Measurements from ENCODE around the gene SELL. TPM values are rescaled to one million over a fixed set of nuclear protein-coding genes. Genes with fewer than 3 reads are reported as not detected.

SELL gene
- polyA plus RNA-seq, 1 donor (not counting 4 experiments of a cell fraction or from before 2014, with no cell fraction given): 0.08 TPM

- dilution Hi-C loops (cut with MboI; ENCODE audit: extremely low pct_ligation_motif_present, low sequenced_read_pairs): no loop called here
- H3K27ac ChIP-seq (ENCODE audit: control insufficient read depth, insufficient read depth, low read length): no peak within 1 kb of the TSS
- DNase-seq (ENCODE audit: low read depth, low spot score): no peak
Observed at GRCh38 chr1:169733924-169734323, 22.5 kb upstream of the SELL start, which contains the start of gene SELE. TSS of gene SELE (minus strand) at chr1:169734079. CDS start at chr1:169733612, 467 bp downstream.

GRCh38 chr1:169731446-169731845, 20.0 kb upstream of the SELL start:
- no peaks in the 10 kb centered on the region for H3K36me3 ChIP-seq (ENCODE audit: control insufficient read depth in 2 of 2, extremely low read depth in 1 of 2, insufficient read depth in 2 of 2, low read length in 2 of 2)
- H3K4me1 ChIP-seq (ENCODE audit: control insufficient read depth, extremely low read depth, insufficient read depth, low read length): no peaks in the 10 kb centered on the region
- H3K9ac ChIP-seq (ENCODE audit: control insufficient read depth, extremely low read depth, insufficient read depth, low read length): no peak overlapping the region
- H3K9me3 ChIP-seq (ENCODE audit: control insufficient read depth, low read depth, low read length): no peaks in the 10 kb centered on the region
- H3K79me2 ChIP-seq (ENCODE audit: control insufficient read depth, insufficient read depth, low read length): no peaks in the 10 kb centered on the region
- no peak for DNase-seq (ENCODE audit: low read depth, low spot score)
- no peak for FAIRE-seq
- H3K4me2 ChIP-seq (ENCODE audit: control insufficient read depth, extremely low read depth, insufficient read depth, low read depth, low read length): no peak overlapping the region
- no peaks in the 10 kb centered on the region for H4K20me1 ChIP-seq (ENCODE audit: control insufficient read depth, extremely low read depth, insufficient read depth, low read length)
- no peak overlapping the region for H3K27ac ChIP-seq (ENCODE audit: control insufficient read depth, insufficient read depth, low read length)
- H2AFZ ChIP-seq (ENCODE audit: control insufficient read depth, low read length): no peak overlapping the region
- TF ChIP-seq CTCF (optimal IDR thresholded peaks at IDR 0.05 in 1 of 3, IDR thresholded peaks at IDR 0.05 in 1 of 3, conservative IDR thresholded peaks at IDR 0.05 in 1 of 3; ENCODE audit: extremely low read depth in 1 of 3, insufficient read depth in 2 of 3, low read length in 3 of 3) (no peak), EZH2 (IDR thresholded peaks at IDR 0.05; ENCODE audit: low read length) (no peak)
- no peaks in the 10 kb centered on the region for H3K9me1 ChIP-seq (ENCODE audit: control insufficient read depth, extremely low read depth, insufficient read depth, low read length)
- dilution Hi-C loops (cut with MboI; ENCODE audit: extremely low pct_ligation_motif_present, low sequenced_read_pairs): no loop called here
- H3K4me3 ChIP-seq (ENCODE audit: control insufficient read depth in 2 of 3, extremely low read depth in 1 of 3, insufficient read depth in 2 of 3, low read depth in 1 of 3, low read length in 3 of 3): no peak overlapping the region
- H3K27me3 ChIP-seq (ENCODE audit: control insufficient read depth, extremely low read depth, insufficient read depth, low read length): peaks cover 5% of the 10 kb centered on the region

More at GRCh38 chr1:169733924-169734323, 22.5 kb upstream of the SELL start, which contains the start of gene SELE:
- no peaks in the 10 kb centered on the region for H3K4me1 ChIP-seq (ENCODE audit: control insufficient read depth, extremely low read depth, insufficient read depth, low read length)
- H3K4me2 ChIP-seq (ENCODE audit: control insufficient read depth, extremely low read depth, insufficient read depth, low read depth, low read length): no peak within 1 kb of the TSS
- H3K27me3 ChIP-seq (ENCODE audit: control insufficient read depth, extremely low read depth, insufficient read depth, low read length): peaks cover 5% of the 10 kb centered on the region
- no peak within 1 kb of the TSS for H3K9ac ChIP-seq (ENCODE audit: control insufficient read depth, extremely low read depth, insufficient read depth, low read length)
- no peak for FAIRE-seq
- TF ChIP-seq CTCF (optimal IDR thresholded peaks at IDR 0.05 in 1 of 3, IDR thresholded peaks at IDR 0.05 in 1 of 3, conservative IDR thresholded peaks at IDR 0.05 in 1 of 3; ENCODE audit: extremely low read depth in 1 of 3, insufficient read depth in 2 of 3, low read length in 3 of 3) (no peak), EZH2 (IDR thresholded peaks at IDR 0.05; ENCODE audit: low read length) (no peak)
- no peak within 1 kb of the TSS for H3K4me3 ChIP-seq (ENCODE audit: control insufficient read depth in 2 of 3, extremely low read depth in 1 of 3, insufficient read depth in 2 of 3, low read depth in 1 of 3, low read length in 3 of 3)
- no peaks in the 10 kb centered on the region for H3K79me2 ChIP-seq (ENCODE audit: control insufficient read depth, insufficient read depth, low read length)
- no peaks in the 10 kb centered on the region for H3K9me1 ChIP-seq (ENCODE audit: control insufficient read depth, extremely low read depth, insufficient read depth, low read length)
- H2AFZ ChIP-seq (ENCODE audit: control insufficient read depth, low read length): no peak within 1 kb of the TSS
- H3K9me3 ChIP-seq (ENCODE audit: control insufficient read depth, low read depth, low read length): no peaks in the 10 kb centered on the region
- H4K20me1 ChIP-seq (ENCODE audit: control insufficient read depth, extremely low read depth, insufficient read depth, low read length): no peaks in the 10 kb centered on the region
- no peaks in the 10 kb centered on the region for H3K36me3 ChIP-seq (ENCODE audit: control insufficient read depth in 2 of 2, extremely low read depth in 1 of 2, insufficient read depth in 2 of 2, low read length in 2 of 2)

All from keratinocyte (primary cell).